CD14-positive monocyte (primary cell): Measurements from ENCODE around the gene TMEM232. TPM values are rescaled to one million over a fixed set of nuclear protein-coding genes. Genes with fewer than 3 reads are reported as not detected.

Experiments used
- DNase-seq, 3 donors: peaks; one replicate each; pipeline ENCODE4 v3.0.0-alpha.2; 2011 to 2022
- H2AFZ ChIP-seq: 2 replicates; pipeline ENCODE4 v1.6.0; 2012; ENCODE audit warnings: mild to moderate bottlenecking, low read depth, low read length, inconsistent platforms; ENCODE audit not compliant: insufficient read depth, poor library complexity, severe bottlenecking
- H3K27ac ChIP-seq, 2 donors: 1 replicate in 1 of 2; 2 replicates in 1 of 2; pipeline ENCODE4 v1.5.1; 2012 to 2013; ENCODE audit warnings: low read length in 2 of 2, control low read depth in 1 of 2, inconsistent platforms in 1 of 2, low read depth in 1 of 2, mild to moderate bottlenecking in 1 of 2
- H3K27me3 ChIP-seq, 2 donors: one replicate each; pipeline versions ENCODE4 v1.6.0 to v1.6.1; 2011 to 2013; ENCODE audit warnings: low read length in 2 of 2; ENCODE audit not compliant: control insufficient read depth in 2 of 2, insufficient read depth in 2 of 2
- H3K36me3 ChIP-seq, 2 donors: replicated peaks in 1 of 2; 1 replicate in 1 of 2; 2 replicates in 1 of 2; pipeline versions ENCODE4 v1.5.1 to v1.6.1; 2012 to 2013; ENCODE audit warnings: low read length in 2 of 2, control low read depth in 1 of 2, inconsistent platforms in 1 of 2, mild to moderate bottlenecking in 1 of 2; ENCODE audit not compliant: insufficient read depth in 2 of 2, control insufficient read depth in 1 of 2
- H3K4me1 ChIP-seq, 2 donors: 1 replicate in 1 of 2; 2 replicates in 1 of 2; pipeline versions ENCODE4 v1.5.1 to v1.6.1; 2012 to 2013; ENCODE audit warnings: low read length in 2 of 2, control low read depth in 1 of 2, inconsistent platforms in 1 of 2, mild to moderate bottlenecking in 1 of 2, moderate library complexity in 1 of 2; ENCODE audit not compliant: insufficient read depth in 2 of 2, control insufficient read depth in 1 of 2
- H3K4me2 ChIP-seq: replicated peaks from 2 replicates; pipeline ENCODE3; 2012; ENCODE audit warnings: low read length, moderate library complexity, mild to moderate bottlenecking; ENCODE audit not compliant: poor library complexity, severe bottlenecking; ENCODE audit errors: extremely low read depth
- H3K4me3 ChIP-seq, 3 experiments: fragments of 200-600 bp in 1 of 3; sonication (generic) in 1 of 3; replicated peaks in 1 of 3; 1 replicate in 2 of 3; 2 replicates in 1 of 3; pipeline ENCODE4 v1.5.1; 2011 to 2013; ENCODE audit warnings: low read length in 3 of 3, mild to moderate bottlenecking in 3 of 3, control low read depth in 2 of 3, low read depth in 2 of 3, inconsistent platforms in 1 of 3, moderate library complexity in 1 of 3
- H3K79me2 ChIP-seq: 2 replicates; pipeline ENCODE4 v1.6.0; 2012; ENCODE audit warnings: mild to moderate bottlenecking, control low read depth, inconsistent platforms, low read length, moderate library complexity; ENCODE audit not compliant: insufficient read depth
- H3K9ac ChIP-seq: 2 replicates; pipeline ENCODE4 v1.6.0; 2017; ENCODE audit warnings: low read length, mild to moderate bottlenecking; ENCODE audit not compliant: insufficient read depth, poor library complexity, severe bottlenecking
- H3K9me3 ChIP-seq, 2 donors: replicated peaks in 1 of 2; 1 replicate in 1 of 2; 2 replicates in 1 of 2; pipeline versions ENCODE4 v1.5.1 to v1.6.1; 2012 to 2013; ENCODE audit warnings: low read length in 2 of 2, control low read depth in 1 of 2; ENCODE audit not compliant: control insufficient read depth in 1 of 2, insufficient read depth in 1 of 2
- H4K20me1 ChIP-seq: 2 replicates; pipeline ENCODE4 v1.6.0; 2012; ENCODE audit warnings: mild to moderate bottlenecking, low read length, control low read depth, moderate library complexity; ENCODE audit not compliant: insufficient read depth
- H3K27ac Mint-ChIP-seq, 7 donors: one replicate each; pipeline ENCODE4 v1.8.0; 2020; ENCODE audit warnings: mild to moderate bottlenecking in 7 of 7, mixed read lengths in 7 of 7, moderate library complexity in 6 of 7, inconsistent platforms in 2 of 7
- H3K27me3 Mint-ChIP-seq, 3 donors: one replicate each; pipeline ENCODE4 v1.8.0; 2021 to 2022; ENCODE audit warnings: low read depth in 3 of 3, mild to moderate bottlenecking in 3 of 3, mixed read lengths in 3 of 3, moderate library complexity in 3 of 3, inconsistent platforms in 1 of 3
- H3K36me3 Mint-ChIP-seq, 2 donors: one replicate each; pipeline ENCODE4 v1.8.0; 2020; ENCODE audit warnings: mixed read lengths in 2 of 2, inconsistent platforms in 1 of 2, mild to moderate bottlenecking in 1 of 2
- H3K4me1 Mint-ChIP-seq: one replicate; pipeline ENCODE4 v1.8.0; 2020; ENCODE audit warnings: mild to moderate bottlenecking, mixed read lengths
- H3K4me3 Mint-ChIP-seq, 2 donors: one replicate each; pipeline ENCODE4 v1.8.0; 2020; ENCODE audit warnings: mild to moderate bottlenecking in 2 of 2, mixed read lengths in 2 of 2, moderate library complexity in 1 of 2
- H3K9me3 Mint-ChIP-seq, 7 donors: one replicate each; pipeline ENCODE4 v1.8.0; 2020 to 2022; ENCODE audit warnings: mixed read lengths in 7 of 7, mild to moderate bottlenecking in 6 of 7, moderate library complexity in 6 of 7, inconsistent platforms in 2 of 7
- WGBS: methylation state at CpG from one replicate; pipeline ENCODE4 v1.1.5; 2013; ENCODE audit warnings: missing lambda C conversion rate; ENCODE audit not compliant: insufficient coverage; 5-methylcytosine and 5-hydroxymethylcytosine counted together
- intact Hi-C, 2 donors: fragments of 100-400 bp; cut with micrococcal nuclease; formaldehyde crosslinking; loops; one replicate each; pipeline versions ENCODE4 v1.15.0 to v1.15.1; 2023
- polyA plus RNA-seq, 3 donors: library from polyadenylated mRNA; depleted of rRNA in 1 of 3; unstranded in 2 of 3; stranded (reverse) in 1 of 3; fragments of 300-500 nt in 2 of 3; fragments of >200 nt in 1 of 3; fragmentation: Illumina TruSeq in 2 of 3; gene quantifications; 1 replicate in 2 of 3; 2 replicates in 1 of 3; pipeline ENCODE4 v1.2.3, GENCODE V29; 2012 to 2021
- TF ChIP-seq, protein P1 (sequence below): fragments of 200-600 bp; IDR thresholded peaks from one replicate; pipeline ENCODE4 v1.8.0; 2022; ENCODE audit warnings: antibody characterized with exemption, mild to moderate bottlenecking

Gene TMEM232
- polyA plus RNA-seq, 3 donors: 0.04 to 1.4 (median 0.59) TPM

DNA sequence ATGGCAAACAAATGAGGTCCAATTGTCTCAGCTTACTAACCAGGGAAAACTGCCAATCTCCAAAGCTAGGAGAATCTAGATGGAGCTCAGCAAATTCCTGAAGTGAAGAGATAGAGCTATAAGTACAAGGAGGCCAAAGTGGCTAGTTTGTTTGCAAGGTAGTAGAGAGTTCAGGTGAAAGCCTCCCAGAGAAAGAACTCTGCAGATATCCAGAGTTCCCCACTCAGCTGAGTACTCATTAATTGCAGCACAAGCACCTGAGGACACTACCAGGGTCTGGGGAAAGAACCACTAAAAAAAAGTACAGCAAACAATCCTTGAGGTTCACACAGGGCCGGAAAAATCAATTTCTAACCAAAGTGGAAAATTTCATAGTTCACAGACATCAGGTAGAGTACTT, 250.9 kb downstream of the TMEM232 start:
- Mint-ChIP-seq H3K27ac (no peak overlapping the region), H3K27me3 (no peaks in the 10 kb centered on the region), H3K4me1 (no peaks in the 10 kb centered on the region), H3K9me3 (peaks cover 0 to 7% (median 5%) of the 10 kb centered on the region in 7 donors), H3K4me3 (no peak overlapping the region), H3K36me3 (no peaks in the 10 kb centered on the region)
- Histone ChIP-seq H4K20me1 (no peaks in the 10 kb centered on the region), H2AFZ (no peak overlapping the region), H3K9me3 (peaks cover 0 to 6% of the 10 kb centered on the region in 2 donors), H3K27ac (no peak overlapping the region), H3K4me3 (no peak overlapping the region), H3K4me2 (no peak overlapping the region), H3K79me2 (no peaks in the 10 kb centered on the region), H3K36me3 (no peaks in the 10 kb centered on the region), H3K9ac (no peak overlapping the region), H3K4me1 (no peaks in the 10 kb centered on the region), H3K27me3 (no peaks in the 10 kb centered on the region)
- intact Hi-C loops: no loop called here
- TF ChIP-seq, protein P1, sequence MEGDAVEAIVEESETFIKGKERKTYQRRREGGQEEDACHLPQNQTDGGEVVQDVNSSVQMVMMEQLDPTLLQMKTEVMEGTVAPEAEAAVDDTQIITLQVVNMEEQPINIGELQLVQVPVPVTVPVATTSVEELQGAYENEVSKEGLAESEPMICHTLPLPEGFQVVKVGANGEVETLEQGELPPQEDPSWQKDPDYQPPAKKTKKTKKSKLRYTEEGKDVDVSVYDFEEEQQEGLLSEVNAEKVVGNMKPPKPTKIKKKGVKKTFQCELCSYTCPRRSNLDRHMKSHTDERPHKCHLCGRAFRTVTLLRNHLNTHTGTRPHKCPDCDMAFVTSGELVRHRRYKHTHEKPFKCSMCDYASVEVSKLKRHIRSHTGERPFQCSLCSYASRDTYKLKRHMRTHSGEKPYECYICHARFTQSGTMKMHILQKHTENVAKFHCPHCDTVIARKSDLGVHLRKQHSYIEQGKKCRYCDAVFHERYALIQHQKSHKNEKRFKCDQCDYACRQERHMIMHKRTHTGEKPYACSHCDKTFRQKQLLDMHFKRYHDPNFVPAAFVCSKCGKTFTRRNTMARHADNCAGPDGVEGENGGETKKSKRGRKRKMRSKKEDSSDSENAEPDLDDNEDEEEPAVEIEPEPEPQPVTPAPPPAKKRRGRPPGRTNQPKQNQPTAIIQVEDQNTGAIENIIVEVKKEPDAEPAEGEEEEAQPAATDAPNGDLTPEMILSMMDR: no peak
- no CpG with 5 or more reads among the region's 1 CpG for WGBS
- DNase-seq: no peak

- TF ChIP-seq, protein P1: no peak
- H3K27ac Mint-ChIP-seq: no peak overlapping the region
- peaks cover 6 to 19% (median 10%) of the 10 kb centered on the region in 7 donors for H3K9me3 Mint-ChIP-seq
- DNase-seq: no peak
- Histone ChIP-seq H3K9ac (no peak overlapping the region), H3K79me2 (no peaks in the 10 kb centered on the region), H3K27ac (no peak overlapping the region), H4K20me1 (no peaks in the 10 kb centered on the region), H3K4me2 (no peak overlapping the region), H2AFZ (no peak overlapping the region), H3K4me1 (no peaks in the 10 kb centered on the region), H3K36me3 (no peaks in the 10 kb centered on the region), H3K4me3 (no peak overlapping the region), H3K27me3 (no peaks in the 10 kb centered on the region), H3K9me3 (peaks cover 15 to 22% of the 10 kb centered on the region in 2 donors)
- no peaks in the 10 kb centered on the region for H3K36me3 Mint-ChIP-seq
- intact Hi-C loops: no loop called here
- no peaks in the 10 kb centered on the region for H3K4me1 Mint-ChIP-seq
- no peaks in the 10 kb centered on the region for H3K27me3 Mint-ChIP-seq
- WGBS: 95% methylated on average over 3 of the region's 4 CpGs
- H3K4me3 Mint-ChIP-seq: no peak overlapping the region
Observed at GRCh38 chr5:110469486-110469885, 257.0 kb downstream of the TMEM232 start.
